SK-N-MC (cell line): ENCODE measurements around the gene DIAPH3.

Experiments used
- EZH2 ChIP-seq: fragments of 200-600 bp; sonication (generic); IDR thresholded peaks from one replicate; pipeline ENCODE4 v1.6.1; 2017; ENCODE audit warnings: antibody characterized with exemption
- FOXP2 ChIP-seq: optimal IDR thresholded peaks from 2 replicates; pipeline ENCODE3; 2011; ENCODE audit warnings: mild to moderate bottlenecking, moderate library complexity; ENCODE audit not compliant: insufficient read depth; ENCODE audit errors: extremely low read length, control extremely low read depth
- POLR2AphosphoS5 ChIP-seq: IDR thresholded peaks from 2 replicates; pipeline ENCODE4 v1.6.1; 2012; ENCODE audit warnings: mild to moderate bottlenecking, low read depth, low read length, borderline replicate concordance

- TF ChIP-seq EZH2 = no peak
- TF ChIP-seq FOXP2 = no peak
- no peak for TF ChIP-seq POLR2AphosphoS5
These were observed 497.2 kb downstream of the DIAPH3 start for GRCh38 chr13:59666504-59666903.
